ENCODE data around the gene GPR32.
"Not testable (repeated sequence)": the region's sequence is repeated elsewhere in the genome, so short reads cannot be mapped to it uniquely, and the experiment has no call there.

Gene GPR32

GRCh38 chr19:50770164-50770563, at the start of gene GPR32:
GPR32 (plus strand) TSS chr19:50770464; CDS start chr19:50770601, 137 bp downstream.
- not testable (repeated sequence) for DNase-seq

GRCh38 chr19:50720921-50721381, 49.3 kb upstream of the GPR32 start:
- DNase-seq, result no peak

GRCh38 chr19:50721441-50722137, 48.7 kb upstream of the GPR32 start:
- DNase-seq, result no peak

- no peak for DNase-seq
These were observed 47.9 kb upstream of the GPR32 start for GRCh38 chr19:50722201-50723013.

- DNase-seq, result no peak
These were observed 47.2 kb upstream of the GPR32 start, which contains the start of gene CLEC11A for GRCh38 chr19:50723069-50723468. CLEC11A (plus strand) TSS chr19:50723364; CDS start chr19:50723526, 162 bp downstream.

GRCh38 chr19:50723735-50724521, 46.3 kb upstream of the GPR32 start:
- DNase-seq, result no peak

- peak; percentile 96 for DNase-seq
These were observed 45.6 kb upstream of the GPR32 start for GRCh38 chr19:50724522-50725217.

- no peak for DNase-seq
These were observed 44.9 kb upstream of the GPR32 start for GRCh38 chr19:50725218-50725910.

- no peak for DNase-seq
These were observed 44.4 kb upstream of the GPR32 start for GRCh38 chr19:50725911-50726230.

GRCh38 chr19:50728084-50728737, 42.1 kb upstream of the GPR32 start:
- DNase-seq, result peak; percentile 87

- no peak for DNase-seq
These were observed 40.4 kb upstream of the GPR32 start for GRCh38 chr19:50729894-50730293.

- no peak for DNase-seq
These were observed 34.4 kb upstream of the GPR32 start for GRCh38 chr19:50735869-50736268.

GRCh38 chr19:50736338-50736737, 33.9 kb upstream of the GPR32 start:
- DNase-seq, result no peak

- DNase-seq, result no peak
These were observed 30.9 kb upstream of the GPR32 start for GRCh38 chr19:50739132-50739913.

GRCh38 chr19:50739914-50740426, 30.3 kb upstream of the GPR32 start:
- DNase-seq, result no peak

- DNase-seq, result no peak
These were observed 28.9 kb upstream of the GPR32 start for GRCh38 chr19:50741179-50741933.

- no peak for DNase-seq
These were observed 26.7 kb upstream of the GPR32 start for GRCh38 chr19:50743537-50743936.

- DNase-seq, result no peak
These were observed 25.0 kb upstream of the GPR32 start for GRCh38 chr19:50745221-50745620.

GRCh38 chr19:50747141-50747540, 23.1 kb upstream of the GPR32 start:
- not testable (repeated sequence) for DNase-seq

GRCh38 chr19:50749490-50749889, 20.8 kb upstream of the GPR32 start:
- DNase-seq, result no peak

Measured in activated CD8-positive, alpha-beta memory T cell treated with anti-CD3 and anti-CD28 coated beads, Interleukin-2, amount 50 U/mL, for 4 hours (primary cell).